HEK293T (cell line): ENCODE data around the gene LTBP2.
A peak's percentile ranks its signal among the peaks of the same experiment; 100 is the strongest.

Source experiments
- CTCF ChIA-PET: fragments of 350-600 bp; formaldehyde crosslinking; extraction: SDS; loops from one replicate; lab custom pipeline; 2021; ENCODE audit warnings: antibody characterized with exemption, inconsistent platforms; lab: Yijun Ruan, JAX
- POLR2A ChIA-PET: fragments of 350-600 bp; formaldehyde crosslinking; extraction: SDS; loops from one replicate; lab custom pipeline; 2020; ENCODE audit warnings: antibody characterized with exemption, inconsistent platforms; lab: Yijun Ruan, JAX
- DNase-seq: peaks from one replicate; pipeline ENCODE4 v3.0.0; 2012; ENCODE audit warnings: mixed read lengths; ENCODE audit errors: extremely low spot score
- ARNT ChIP-seq: fragments of 450-650 bp; IDR thresholded peaks from 2 replicates; pipeline ENCODE4 v1.6.1; 2017; ENCODE audit warnings: mild to moderate bottlenecking
- BHLHE40 ChIP-seq: fragments of 450-650 bp; IDR thresholded peaks from 2 replicates; pipeline ENCODE4 v1.6.1; 2016; ENCODE audit warnings: mild to moderate bottlenecking, moderate library complexity, borderline replicate concordance
- CTBP1 ChIP-seq: fragments of 450-650 bp; IDR thresholded peaks from 2 replicates; pipeline ENCODE4 v1.6.1; 2016; ENCODE audit warnings: borderline replicate concordance
- ELF4 ChIP-seq: fragments of 450-650 bp; IDR thresholded peaks from 2 replicates; pipeline ENCODE4 v1.6.1; 2017; ENCODE audit warnings: antibody characterized with exemption
- FOXA1 ChIP-seq: fragments of 450-650 bp; IDR thresholded peaks from 2 replicates; pipeline ENCODE4 v1.6.1; 2016; ENCODE audit warnings: mild to moderate bottlenecking
- FOXK2 ChIP-seq: fragments of 450-650 bp; IDR thresholded peaks from 2 replicates; pipeline ENCODE4 v1.6.1; 2016; ENCODE audit warnings: mild to moderate bottlenecking
- FOXM1 ChIP-seq: fragments of 450-650 bp; IDR thresholded peaks from 2 replicates; pipeline ENCODE4 v1.6.1; 2017; ENCODE audit warnings: mild to moderate bottlenecking, borderline replicate concordance
- HDGF ChIP-seq: fragments of 450-650 bp; IDR thresholded peaks from 2 replicates; pipeline ENCODE4 v1.6.1; 2017; ENCODE audit warnings: antibody characterized with exemption, borderline replicate concordance
- L3MBTL2 ChIP-seq: fragments of 450-650 bp; conservative IDR thresholded peaks from 2 replicates; pipeline ENCODE4 v1.6.1; 2016; ENCODE audit warnings: mild to moderate bottlenecking
- LEF1 ChIP-seq: fragments of 450-650 bp; IDR thresholded peaks from 2 replicates; pipeline ENCODE4 v1.6.1; 2017; ENCODE audit warnings: mild to moderate bottlenecking, borderline replicate concordance
- NFRKB ChIP-seq: fragments of 450-650 bp; IDR thresholded peaks from 2 replicates; pipeline ENCODE4 v1.6.1; 2016; ENCODE audit warnings: mild to moderate bottlenecking, moderate library complexity
- PKNOX1 ChIP-seq: fragments of 450-650 bp; IDR thresholded peaks from 2 replicates; pipeline ENCODE4 v1.6.1; 2016
- SP1 ChIP-seq: fragments of 450-650 bp; IDR thresholded peaks from 2 replicates; pipeline ENCODE4 v1.6.1; 2017
- SUZ12 ChIP-seq: fragments of 450-650 bp; IDR thresholded peaks from 2 replicates; pipeline ENCODE4 v1.6.1; 2016; ENCODE audit warnings: mild to moderate bottlenecking
- TARDBP ChIP-seq: fragments of 450-650 bp; IDR thresholded peaks from 2 replicates; pipeline ENCODE4 v1.6.1; 2016
- ZNF384 ChIP-seq: fragments of 450-650 bp; IDR thresholded peaks from 2 replicates; pipeline ENCODE4 v1.6.1; 2016

LTBP2 gene

GRCh38 chr14:74508844-74509428 lies 103.1 kb downstream of the LTBP2 start:
- ChIA-PET POLR2A (interaction anchor here (0.9 to 1.1 kb wide), 2 partner anchors 9 to 16 kb away, joined by 3 to 4 read pairs; partner anchors contain the start of genes ISCA2 and NPC2), CTCF (interaction anchor here (1.0 kb wide), 1 partner anchor 9 kb away, joined by 3 read pairs; no protein-coding TSS in a partner anchor)
- TF ChIP-seq ELF4 (no peak), SUZ12 (no peak), HDGF (no peak), CTBP1 (no peak), PKNOX1 (no peak), L3MBTL2 (no peak), TARDBP (no peak), BHLHE40 (no peak), ZNF384 (no peak), FOXK2 (no peak)
- DNase-seq: no peak

- TF ChIP-seq FOXM1 (no peak), SUZ12 (no peak), SP1 (no peak), CTBP1 (no peak), HDGF (no peak), ELF4 (no peak), L3MBTL2 (no peak), BHLHE40 (no peak), ARNT (no peak), ZNF384 (no peak), LEF1 (no peak), PKNOX1 (no peak), FOXA1 (no peak), NFRKB (no peak), FOXK2 (no peak), TARDBP (no peak)
- CTCF ChIA-PET: interaction anchor here (0.6 to 1.0 kb wide), 2 partner anchors 10 to 89 kb away, joined by 3 read pairs; no protein-coding TSS in a partner anchor
- peak; percentile 42 for DNase-seq
- POLR2A ChIA-PET: interaction anchor here (0.9 to 1.1 kb wide), 2 partner anchors 9 to 15 kb away, joined by 3 to 4 read pairs; partner anchors contain the start of genes ISCA2 and NPC2
These were observed 103.7 kb downstream of the LTBP2 start for GRCh38 chr14:74508292-74508731.

- no peak for TF ChIP-seq BHLHE40
- TF ChIP-seq SP1: no peak
- TF ChIP-seq SUZ12: no peak
- ChIA-PET CTCF (interaction anchor here (0.6 to 1.2 kb wide), 3 partner anchors 10 to 89 kb away, joined by 3 read pairs; no protein-coding TSS in a partner anchor), POLR2A (interaction anchor here (0.8 to 1.1 kb wide), 3 partner anchors 8 to 332 kb away, joined by 3 to 4 read pairs (median 3); partner anchors contain the start of genes ISCA2 and NPC2)
- no peak for DNase-seq
These were observed 104.2 kb downstream of the LTBP2 start for GRCh38 chr14:74507840-74508239.

- CTCF ChIA-PET: interaction anchor here (1.2 kb wide), 1 partner anchor 25 kb away, joined by 3 read pairs; no protein-coding TSS in a partner anchor
- POLR2A ChIA-PET: interaction anchor here (0.8 kb wide), 1 partner anchor 332 kb away, joined by 3 read pairs; no protein-coding TSS in a partner anchor
- TF ChIP-seq HDGF (no peak), NFRKB (no peak), PKNOX1 (no peak), TARDBP (no peak), LEF1 (no peak), ZNF384 (no peak), ELF4 (no peak), CTBP1 (no peak), FOXA1 (no peak), FOXM1 (no peak), SP1 (no peak), L3MBTL2 (no peak), BHLHE40 (no peak), FOXK2 (no peak)
- no peak for DNase-seq
These were observed 105.0 kb downstream of the LTBP2 start for GRCh38 chr14:74507085-74507484.

GRCh38 chr14:74506411-74506851 lies 105.6 kb downstream of the LTBP2 start:
- DNase-seq: no peak
- TF ChIP-seq L3MBTL2: no peak
- TF ChIP-seq SUZ12: no peak
- TF ChIP-seq SP1: no peak
- no peak for TF ChIP-seq FOXK2
- TF ChIP-seq BHLHE40: no peak
- TF ChIP-seq LEF1: no peak
- TF ChIP-seq PKNOX1: no peak
- TF ChIP-seq ARNT: no peak
- no peak for TF ChIP-seq TARDBP
- no peak for TF ChIP-seq ZNF384
- TF ChIP-seq FOXM1: no peak
- TF ChIP-seq ELF4: no peak
- no peak for TF ChIP-seq CTBP1
- ChIA-PET POLR2A (no interaction called here), CTCF (no interaction called here)
